Measurements from ENCODE around the gene RPS6KA2. TPM values are rescaled to one million over a fixed set of nuclear protein-coding genes. Genes with fewer than 3 reads are reported as not detected.

The RPS6KA2 gene
- total and polyA plus RNA-seq, 2 experiments from 2014 or later, result 12.5 to 25.3 TPM

DNA sequence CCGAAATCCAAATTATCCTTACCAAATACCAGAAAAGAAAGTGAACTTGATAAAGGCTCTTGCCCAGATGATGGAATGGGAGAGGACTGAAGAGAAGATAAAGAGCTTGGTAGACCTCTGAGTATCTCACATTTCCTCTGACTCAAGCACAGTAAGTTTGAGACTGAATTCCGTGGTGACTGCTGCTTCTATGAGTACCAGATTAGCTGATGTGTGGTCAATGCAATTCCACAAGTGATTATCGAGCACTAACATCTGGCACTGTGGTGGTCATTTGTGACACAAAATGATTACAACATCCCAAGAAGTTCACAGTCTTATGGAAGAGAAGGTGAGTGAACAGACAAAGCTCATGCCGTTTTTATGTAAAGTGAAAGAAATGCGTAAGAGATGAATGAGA lies 2.6 kb upstream of the RPS6KA2 start:
- Histone ChIP-seq H3K27me3 (ENCODE audit: insufficient read depth) (peaks cover 30% of the 10 kb centered on the region), H4K20me1 (replicated peaks; ENCODE audit: insufficient read depth) (0 out of 2 replicates have a peak, but pooled peaks cover 4% of the 10 kb centered on the region), H3K79me2 (replicated peaks; ENCODE audit: insufficient read depth) (peaks cover 16% of the 10 kb centered on the region), H3K4me1 (ENCODE audit: insufficient read depth) (peaks cover 40% of the 10 kb centered on the region), H3K36me3 (ENCODE audit: insufficient read depth) (no peaks in the 10 kb centered on the region), H3K9me2 (ENCODE audit: insufficient read depth) (no peaks in the 10 kb centered on the region), H3F3A (replicated peaks; ENCODE audit: low read depth) (peaks cover 18% of the 10 kb centered on the region), H3K4me3 (no peak overlapping the region), H2AFZ (no peak overlapping the region), H3K4me2 (no peak overlapping the region), H3K27ac (ENCODE audit: low read depth) (no peak overlapping the region)
- ATAC-seq (no peak), DNase-seq (ENCODE audit: low spot score) (no peak)
- H3K27me3 Mint-ChIP-seq (ENCODE audit: insufficient read depth, low read depth, poor library complexity), result peaks cover 35% of the 10 kb centered on the region
- H3K9me3 Mint-ChIP-seq, result peaks cover 2% of the 10 kb centered on the region; the same call in 1 of the 3 replicates
- H3K4me1 Mint-ChIP-seq, result peaks cover 53% of the 10 kb centered on the region
- no peak overlapping the region for H3K27ac Mint-ChIP-seq
- no peak overlapping the region; the same call in 2 of the 3 replicates for H3K4me3 Mint-ChIP-seq
- TF ChIP-seq STAT1 (IDR thresholded peaks at IDR 0.05; ENCODE audit: unreplicated experiment) (no peak), EZH2phosphoT487 (IDR thresholded peaks at IDR 0.05; ENCODE audit: unreplicated experiment) (no peak), ZNF331 (CRISPR knock-in tag; IDR thresholded peaks at IDR 0.05; ENCODE audit: low read depth) (no peak), CREB1 (CRISPR knock-in tag; IDR thresholded peaks at IDR 0.05; ENCODE audit: low read depth) (no peak), NANOG (IDR thresholded peaks at IDR 0.05; ENCODE audit: borderline replicate concordance) (no peak), ZNF114 (CRISPR knock-in tag; IDR thresholded peaks at IDR 0.05) (no peak), POLR2AphosphoS5 (IDR thresholded peaks at IDR 0.05; ENCODE audit: low read depth) (no peak)
- TF ChIP-seq, protein P1, sequence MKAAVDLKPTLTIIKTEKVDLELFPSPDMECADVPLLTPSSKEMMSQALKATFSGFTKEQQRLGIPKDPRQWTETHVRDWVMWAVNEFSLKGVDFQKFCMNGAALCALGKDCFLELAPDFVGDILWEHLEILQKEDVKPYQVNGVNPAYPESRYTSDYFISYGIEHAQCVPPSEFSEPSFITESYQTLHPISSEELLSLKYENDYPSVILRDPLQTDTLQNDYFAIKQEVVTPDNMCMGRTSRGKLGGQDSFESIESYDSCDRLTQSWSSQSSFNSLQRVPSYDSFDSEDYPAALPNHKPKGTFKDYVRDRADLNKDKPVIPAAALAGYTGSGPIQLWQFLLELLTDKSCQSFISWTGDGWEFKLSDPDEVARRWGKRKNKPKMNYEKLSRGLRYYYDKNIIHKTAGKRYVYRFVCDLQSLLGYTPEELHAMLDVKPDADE (IDR thresholded peaks at IDR 0.05), result no peak
- TF ChIP-seq, protein P2, sequence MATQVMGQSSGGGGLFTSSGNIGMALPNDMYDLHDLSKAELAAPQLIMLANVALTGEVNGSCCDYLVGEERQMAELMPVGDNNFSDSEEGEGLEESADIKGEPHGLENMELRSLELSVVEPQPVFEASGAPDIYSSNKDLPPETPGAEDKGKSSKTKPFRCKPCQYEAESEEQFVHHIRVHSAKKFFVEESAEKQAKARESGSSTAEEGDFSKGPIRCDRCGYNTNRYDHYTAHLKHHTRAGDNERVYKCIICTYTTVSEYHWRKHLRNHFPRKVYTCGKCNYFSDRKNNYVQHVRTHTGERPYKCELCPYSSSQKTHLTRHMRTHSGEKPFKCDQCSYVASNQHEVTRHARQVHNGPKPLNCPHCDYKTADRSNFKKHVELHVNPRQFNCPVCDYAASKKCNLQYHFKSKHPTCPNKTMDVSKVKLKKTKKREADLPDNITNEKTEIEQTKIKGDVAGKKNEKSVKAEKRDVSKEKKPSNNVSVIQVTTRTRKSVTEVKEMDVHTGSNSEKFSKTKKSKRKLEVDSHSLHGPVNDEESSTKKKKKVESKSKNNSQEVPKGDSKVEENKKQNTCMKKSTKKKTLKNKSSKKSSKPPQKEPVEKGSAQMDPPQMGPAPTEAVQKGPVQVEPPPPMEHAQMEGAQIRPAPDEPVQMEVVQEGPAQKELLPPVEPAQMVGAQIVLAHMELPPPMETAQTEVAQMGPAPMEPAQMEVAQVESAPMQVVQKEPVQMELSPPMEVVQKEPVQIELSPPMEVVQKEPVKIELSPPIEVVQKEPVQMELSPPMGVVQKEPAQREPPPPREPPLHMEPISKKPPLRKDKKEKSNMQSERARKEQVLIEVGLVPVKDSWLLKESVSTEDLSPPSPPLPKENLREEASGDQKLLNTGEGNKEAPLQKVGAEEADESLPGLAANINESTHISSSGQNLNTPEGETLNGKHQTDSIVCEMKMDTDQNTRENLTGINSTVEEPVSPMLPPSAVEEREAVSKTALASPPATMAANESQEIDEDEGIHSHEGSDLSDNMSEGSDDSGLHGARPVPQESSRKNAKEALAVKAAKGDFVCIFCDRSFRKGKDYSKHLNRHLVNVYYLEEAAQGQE (IDR thresholded peaks at IDR 0.05; ENCODE audit: unreplicated experiment), result no peak
- TF ChIP-seq, protein P3, sequence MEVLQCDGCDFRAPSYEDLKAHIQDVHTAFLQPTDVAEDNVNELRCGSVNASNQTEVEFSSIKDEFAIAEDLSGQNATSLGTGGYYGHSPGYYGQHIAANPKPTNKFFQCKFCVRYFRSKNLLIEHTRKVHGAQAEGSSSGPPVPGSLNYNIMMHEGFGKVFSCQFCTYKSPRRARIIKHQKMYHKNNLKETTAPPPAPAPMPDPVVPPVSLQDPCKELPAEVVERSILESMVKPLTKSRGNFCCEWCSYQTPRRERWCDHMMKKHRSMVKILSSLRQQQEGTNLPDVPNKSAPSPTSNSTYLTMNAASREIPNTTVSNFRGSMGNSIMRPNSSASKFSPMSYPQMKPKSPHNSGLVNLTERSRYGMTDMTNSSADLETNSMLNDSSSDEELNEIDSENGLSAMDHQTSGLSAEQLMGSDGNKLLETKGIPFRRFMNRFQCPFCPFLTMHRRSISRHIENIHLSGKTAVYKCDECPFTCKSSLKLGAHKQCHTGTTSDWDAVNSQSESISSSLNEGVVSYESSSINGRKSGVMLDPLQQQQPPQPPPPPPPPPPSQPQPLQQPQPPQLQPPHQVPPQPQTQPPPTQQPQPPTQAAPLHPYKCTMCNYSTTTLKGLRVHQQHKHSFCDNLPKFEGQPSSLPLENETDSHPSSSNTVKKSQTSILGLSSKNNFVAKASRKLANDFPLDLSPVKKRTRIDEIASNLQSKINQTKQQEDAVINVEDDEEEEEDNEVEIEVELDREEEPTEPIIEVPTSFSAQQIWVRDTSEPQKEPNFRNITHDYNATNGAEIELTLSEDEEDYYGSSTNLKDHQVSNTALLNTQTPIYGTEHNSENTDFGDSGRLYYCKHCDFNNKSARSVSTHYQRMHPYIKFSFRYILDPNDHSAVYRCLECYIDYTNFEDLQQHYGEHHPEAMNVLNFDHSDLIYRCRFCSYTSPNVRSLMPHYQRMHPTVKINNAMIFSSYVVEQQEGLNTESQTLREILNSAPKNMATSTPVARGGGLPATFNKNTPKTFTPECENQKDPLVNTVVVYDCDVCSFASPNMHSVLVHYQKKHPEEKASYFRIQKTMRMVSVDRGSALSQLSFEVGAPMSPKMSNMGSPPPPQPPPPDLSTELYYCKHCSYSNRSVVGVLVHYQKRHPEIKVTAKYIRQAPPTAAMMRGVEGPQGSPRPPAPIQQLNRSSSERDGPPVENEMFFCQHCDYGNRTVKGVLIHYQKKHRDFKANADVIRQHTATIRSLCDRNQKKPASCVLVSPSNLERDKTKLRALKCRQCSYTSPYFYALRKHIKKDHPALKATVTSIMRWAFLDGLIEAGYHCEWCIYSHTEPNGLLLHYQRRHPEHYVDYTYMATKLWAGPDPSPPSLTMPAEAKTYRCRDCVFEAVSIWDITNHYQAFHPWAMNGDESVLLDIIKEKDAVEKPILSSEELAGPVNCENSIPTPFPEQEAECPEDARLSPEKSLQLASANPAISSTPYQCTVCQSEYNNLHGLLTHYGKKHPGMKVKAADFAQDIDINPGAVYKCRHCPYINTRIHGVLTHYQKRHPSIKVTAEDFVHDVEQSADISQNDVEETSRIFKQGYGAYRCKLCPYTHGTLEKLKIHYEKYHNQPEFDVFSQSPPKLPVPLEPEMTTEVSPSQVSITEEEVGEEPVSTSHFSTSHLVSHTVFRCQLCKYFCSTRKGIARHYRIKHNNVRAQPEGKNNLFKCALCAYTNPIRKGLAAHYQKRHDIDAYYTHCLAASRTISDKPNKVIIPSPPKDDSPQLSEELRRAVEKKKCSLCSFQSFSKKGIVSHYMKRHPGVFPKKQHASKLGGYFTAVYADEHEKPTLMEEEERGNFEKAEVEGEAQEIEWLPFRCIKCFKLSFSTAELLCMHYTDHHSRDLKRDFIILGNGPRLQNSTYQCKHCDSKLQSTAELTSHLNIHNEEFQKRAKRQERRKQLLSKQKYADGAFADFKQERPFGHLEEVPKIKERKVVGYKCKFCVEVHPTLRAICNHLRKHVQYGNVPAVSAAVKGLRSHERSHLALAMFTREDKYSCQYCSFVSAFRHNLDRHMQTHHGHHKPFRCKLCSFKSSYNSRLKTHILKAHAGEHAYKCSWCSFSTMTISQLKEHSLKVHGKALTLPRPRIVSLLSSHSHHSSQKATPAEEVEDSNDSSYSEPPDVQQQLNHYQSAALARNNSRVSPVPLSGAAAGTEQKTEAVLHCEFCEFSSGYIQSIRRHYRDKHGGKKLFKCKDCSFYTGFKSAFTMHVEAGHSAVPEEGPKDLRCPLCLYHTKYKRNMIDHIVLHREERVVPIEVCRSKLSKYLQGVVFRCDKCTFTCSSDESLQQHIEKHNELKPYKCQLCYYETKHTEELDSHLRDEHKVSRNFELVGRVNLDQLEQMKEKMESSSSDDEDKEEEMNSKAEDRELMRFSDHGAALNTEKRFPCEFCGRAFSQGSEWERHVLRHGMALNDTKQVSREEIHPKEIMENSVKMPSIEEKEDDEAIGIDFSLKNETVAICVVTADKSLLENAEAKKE (CRISPR knock-in tag; IDR thresholded peaks at IDR 0.05), result no peak
- TF ChIP-seq, protein P4, sequence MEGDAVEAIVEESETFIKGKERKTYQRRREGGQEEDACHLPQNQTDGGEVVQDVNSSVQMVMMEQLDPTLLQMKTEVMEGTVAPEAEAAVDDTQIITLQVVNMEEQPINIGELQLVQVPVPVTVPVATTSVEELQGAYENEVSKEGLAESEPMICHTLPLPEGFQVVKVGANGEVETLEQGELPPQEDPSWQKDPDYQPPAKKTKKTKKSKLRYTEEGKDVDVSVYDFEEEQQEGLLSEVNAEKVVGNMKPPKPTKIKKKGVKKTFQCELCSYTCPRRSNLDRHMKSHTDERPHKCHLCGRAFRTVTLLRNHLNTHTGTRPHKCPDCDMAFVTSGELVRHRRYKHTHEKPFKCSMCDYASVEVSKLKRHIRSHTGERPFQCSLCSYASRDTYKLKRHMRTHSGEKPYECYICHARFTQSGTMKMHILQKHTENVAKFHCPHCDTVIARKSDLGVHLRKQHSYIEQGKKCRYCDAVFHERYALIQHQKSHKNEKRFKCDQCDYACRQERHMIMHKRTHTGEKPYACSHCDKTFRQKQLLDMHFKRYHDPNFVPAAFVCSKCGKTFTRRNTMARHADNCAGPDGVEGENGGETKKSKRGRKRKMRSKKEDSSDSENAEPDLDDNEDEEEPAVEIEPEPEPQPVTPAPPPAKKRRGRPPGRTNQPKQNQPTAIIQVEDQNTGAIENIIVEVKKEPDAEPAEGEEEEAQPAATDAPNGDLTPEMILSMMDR (conservative IDR thresholded peaks at IDR 0.05; ENCODE audit: low read depth in 2 of 2), result no peak
- no peaks in the 10 kb centered on the region; the same call in 1 of the 3 replicates for H3K36me3 Mint-ChIP-seq (ENCODE audit: low read depth)
